Right atrium auricular region (tissue), 2 donors: Measurements from ENCODE around the gene PLEKHH2. TPM values are rescaled to one million over a fixed set of nuclear protein-coding genes. Genes with fewer than 3 reads are reported as not detected.

Experiments
- DNase-seq: peaks from one replicate; pipeline ENCODE4 v3.0.0-alpha.2; 2019; ENCODE audit warnings: low spot score
- H3K27ac ChIP-seq, 2 donors: fragments of 200-600 bp; sonication (generic); 1 replicate in 1 of 2; 2 replicates in 1 of 2; pipeline ENCODE4 v1.5.1; 2016 to 2019
- H3K27me3 ChIP-seq, 2 donors: fragments of 200-600 bp; sonication (generic); one replicate each; pipeline versions ENCODE4 v1.5.1 to v1.6.0; 2017 to 2019
- H3K36me3 ChIP-seq: fragments of 200-600 bp; sonication (generic); one replicate; pipeline ENCODE4 v1.5.1; 2016
- H3K4me1 ChIP-seq, 2 donors: fragments of 200-600 bp; sonication (generic); one replicate each; pipeline versions ENCODE4 v1.5.1 to v1.6.0; 2017 to 2019
- H3K4me3 ChIP-seq, 2 donors: fragments of 200-600 bp; sonication (generic); 1 replicate in 1 of 2; 2 replicates in 1 of 2; pipeline ENCODE4 v1.5.1; 2017 to 2019; ENCODE audit warnings: mild to moderate bottlenecking in 1 of 2, moderate library complexity in 1 of 2
- H3K9me3 ChIP-seq, 2 donors: fragments of 200-600 bp; sonication (generic); one replicate each; pipeline ENCODE4 v1.5.1; 2019
- CTCF ChIP-seq, 2 donors: fragments of 200-600 bp; sonication (generic); IDR thresholded peaks; one replicate each; pipeline ENCODE4 v1.5.1; 2019; ENCODE audit warnings: antibody characterized with exemption in 2 of 2
- total RNA-seq, 2 donors: library from RNA; depleted of rRNA; stranded (reverse); fragments of >200 nt; gene quantifications; one replicate each; pipeline ENCODE4 v1.1.0, GENCODE V29; 2016

PLEKHH2 gene
- total RNA-seq, 2 donors from 2014 or later, result 4.7 to 4.8 TPM

- no peak for TF ChIP-seq CTCF (IDR thresholded peaks at IDR 0.05)
- DNase-seq, result no peak
- Histone ChIP-seq H3K4me1 (peaks cover 0 to 12% of the 10 kb centered on the region in 2 donors), H3K36me3 (no peaks in the 10 kb centered on the region), H3K4me3 (no peak overlapping the region), H3K27me3 (no peaks in the 10 kb centered on the region), H3K27ac (peak overlapping the region in 1 of 2 donors; percentile 0), H3K9me3 (no peaks in the 10 kb centered on the region)
Measured at GRCh38 chr2:43751476-43751990, 114.5 kb downstream of the PLEKHH2 start.

DNA sequence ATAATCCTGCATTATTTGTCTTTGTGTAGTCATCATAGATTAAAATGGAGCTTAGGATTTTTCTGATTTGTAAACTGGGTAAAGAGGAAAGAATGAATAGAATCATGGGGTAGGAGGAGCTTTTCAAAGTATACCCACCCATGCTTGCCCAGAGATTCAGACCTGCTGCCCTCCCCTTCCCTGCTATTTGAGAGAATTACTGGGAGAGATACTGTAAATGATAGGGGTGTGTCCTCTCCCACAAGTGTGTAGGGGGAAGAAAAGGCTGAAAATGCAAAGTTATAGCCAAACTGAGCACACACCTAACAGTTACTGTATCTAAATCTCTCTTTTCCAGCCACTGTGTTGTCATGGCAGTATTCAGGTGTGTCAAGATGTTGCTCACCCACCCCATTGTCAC, 115.2 kb downstream of the PLEKHH2 start:
- Histone ChIP-seq H3K4me3 (no peak overlapping the region), H3K27me3 (no peaks in the 10 kb centered on the region), H3K27ac (peak overlapping the region in 1 of 2 donors; percentile 1), H3K36me3 (no peaks in the 10 kb centered on the region), H3K4me1 (peaks cover 0 to 12% of the 10 kb centered on the region in 2 donors), H3K9me3 (no peaks in the 10 kb centered on the region)
- DNase-seq, result no peak
- TF ChIP-seq CTCF (IDR thresholded peaks at IDR 0.05), result no peak

GRCh38 chr2:43754180-43754579, 117.1 kb downstream of the PLEKHH2 start:
- Histone ChIP-seq H3K36me3 (no peaks in the 10 kb centered on the region), H3K4me3 (no peak overlapping the region), H3K27me3 (no peaks in the 10 kb centered on the region), H3K4me1 (peaks cover 0 to 15% of the 10 kb centered on the region in 2 donors), H3K9me3 (no peaks in the 10 kb centered on the region), H3K27ac (peak overlapping the region in 1 of 2 donors; percentile 46)
- no peak for TF ChIP-seq CTCF (IDR thresholded peaks at IDR 0.05)
- no peak for DNase-seq

- TF ChIP-seq CTCF (IDR thresholded peaks at IDR 0.05), result no peak
- Histone ChIP-seq H3K27me3 (no peaks in the 10 kb centered on the region), H3K27ac (peak overlapping the region; percentile 47 to 53), H3K36me3 (no peaks in the 10 kb centered on the region), H3K9me3 (no peaks in the 10 kb centered on the region), H3K4me3 (no peak overlapping the region), H3K4me1 (peaks cover 0 to 9% of the 10 kb centered on the region in 2 donors)
- DNase-seq, result no peak
Measured at GRCh38 chr2:43758739-43759138, 121.7 kb downstream of the PLEKHH2 start.

- Histone ChIP-seq H3K27ac (peak overlapping the region; percentile 47 to 53), H3K9me3 (no peaks in the 10 kb centered on the region), H3K27me3 (no peaks in the 10 kb centered on the region), H3K36me3 (no peaks in the 10 kb centered on the region), H3K4me1 (peaks cover 0 to 9% of the 10 kb centered on the region in 2 donors), H3K4me3 (no peak overlapping the region)
- TF ChIP-seq CTCF (IDR thresholded peaks at IDR 0.05), result no peak
- no peak for DNase-seq
Measured at GRCh38 chr2:43759195-43759594, 122.1 kb downstream of the PLEKHH2 start.

DNA sequence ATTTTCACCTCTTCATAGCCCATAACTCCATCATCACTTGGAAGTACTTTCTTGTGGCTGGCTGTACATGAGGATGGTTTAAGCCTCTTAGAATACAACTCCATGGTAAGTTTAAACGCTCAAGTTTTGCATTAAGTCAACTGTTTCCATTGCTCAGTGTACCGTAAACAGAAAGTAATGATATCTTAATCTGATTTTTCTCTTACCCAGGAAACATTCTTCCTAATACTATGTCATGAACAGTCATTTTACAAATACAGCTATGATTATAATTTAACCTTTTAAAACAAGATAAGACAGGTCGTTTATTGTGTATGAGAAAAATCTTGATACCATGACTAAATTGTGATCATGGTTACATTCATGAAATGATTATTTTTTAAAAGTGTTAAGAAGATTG, 125.2 kb downstream of the PLEKHH2 start:
- H3K4me1 ChIP-seq, result peaks cover 0 to 6% of the 10 kb centered on the region in 2 donors
- no peaks in the 10 kb centered on the region for H3K27me3 ChIP-seq
- no peak for DNase-seq
- no peaks in the 10 kb centered on the region for H3K36me3 ChIP-seq
- H3K9me3 ChIP-seq, result no peaks in the 10 kb centered on the region
- H3K4me3 ChIP-seq, result no peak overlapping the region
- TF ChIP-seq CTCF (IDR thresholded peaks at IDR 0.05), result no peak
- H3K27ac ChIP-seq, result no peak overlapping the region
